ENCODE results near the gene COL13A1.

COL13A1 gene

GRCh38 chr10:69958556-69958902, 156.8 kb downstream of the COL13A1 start:
- no peak overlapping the region for H3K4me3 ChIP-seq (ENCODE audit: low read depth, low read length)
- H3K4me1 ChIP-seq (ENCODE audit: control insufficient read depth, insufficient read depth, low read length, unreplicated experiment), result no peaks in the 10 kb centered on the region
- no peak overlapping the region for H2AFZ ChIP-seq (ENCODE audit: low read length, unreplicated experiment)
- no peaks in the 10 kb centered on the region for H3K36me3 ChIP-seq (ENCODE audit: insufficient read depth, low read length)
- H3K27me3 ChIP-seq (ENCODE audit: insufficient read depth, low read length), result no peaks in the 10 kb centered on the region
- H3K27ac ChIP-seq (ENCODE audit: low read depth, low read length), result no peak overlapping the region
- no peaks in the 10 kb centered on the region for H3K79me2 ChIP-seq (ENCODE audit: control insufficient read depth, insufficient read depth, low read length, unreplicated experiment)

GRCh38 chr10:69959911-69960310, 158.2 kb downstream of the COL13A1 start:
- Histone ChIP-seq H2AFZ (ENCODE audit: low read length, unreplicated experiment) (no peak overlapping the region), H3K36me3 (ENCODE audit: insufficient read depth, low read length) (no peaks in the 10 kb centered on the region), H3K79me2 (ENCODE audit: control insufficient read depth, insufficient read depth, low read length, unreplicated experiment) (no peaks in the 10 kb centered on the region), H3K4me3 (ENCODE audit: low read depth, low read length) (no peak overlapping the region), H3K27ac (ENCODE audit: low read depth, low read length) (no peak overlapping the region), H3K4me1 (ENCODE audit: control insufficient read depth, insufficient read depth, low read length, unreplicated experiment) (no peaks in the 10 kb centered on the region), H3K27me3 (ENCODE audit: insufficient read depth, low read length) (no peaks in the 10 kb centered on the region)

GRCh38 chr10:69960606-69960987, 158.9 kb downstream of the COL13A1 start:
- H3K4me1 ChIP-seq (ENCODE audit: control insufficient read depth, insufficient read depth, low read length, unreplicated experiment), result no peaks in the 10 kb centered on the region
- H3K79me2 ChIP-seq (ENCODE audit: control insufficient read depth, insufficient read depth, low read length, unreplicated experiment), result no peaks in the 10 kb centered on the region
- H3K27me3 ChIP-seq (ENCODE audit: insufficient read depth, low read length), result no peaks in the 10 kb centered on the region
- H3K4me3 ChIP-seq (ENCODE audit: low read depth, low read length), result no peak overlapping the region
- no peaks in the 10 kb centered on the region for H3K36me3 ChIP-seq (ENCODE audit: insufficient read depth, low read length)
- no peak overlapping the region for H2AFZ ChIP-seq (ENCODE audit: low read length, unreplicated experiment)
- H3K27ac ChIP-seq (ENCODE audit: low read depth, low read length), result no peak overlapping the region

- no peaks in the 10 kb centered on the region for H3K79me2 ChIP-seq (ENCODE audit: control insufficient read depth, insufficient read depth, low read length, unreplicated experiment)
- no peaks in the 10 kb centered on the region for H3K27me3 ChIP-seq (ENCODE audit: insufficient read depth, low read length)
- H2AFZ ChIP-seq (ENCODE audit: low read length, unreplicated experiment), result no peak overlapping the region
- peaks cover 6% of the 10 kb centered on the region for H3K4me1 ChIP-seq (ENCODE audit: control insufficient read depth, insufficient read depth, low read length, unreplicated experiment)
- no peak overlapping the region for H3K4me3 ChIP-seq (ENCODE audit: low read depth, low read length)
- H3K36me3 ChIP-seq (ENCODE audit: insufficient read depth, low read length), result no peaks in the 10 kb centered on the region
- H3K27ac ChIP-seq (ENCODE audit: low read depth, low read length), result no peak overlapping the region
Measured at GRCh38 chr10:69960988-69961880, 159.5 kb downstream of the COL13A1 start.

GRCh38 chr10:69961881-69962745, 160.4 kb downstream of the COL13A1 start:
- Histone ChIP-seq H3K4me3 (ENCODE audit: low read depth, low read length) (no peak overlapping the region), H3K27me3 (ENCODE audit: insufficient read depth, low read length) (no peaks in the 10 kb centered on the region), H3K27ac (ENCODE audit: low read depth, low read length) (no peak overlapping the region), H2AFZ (ENCODE audit: low read length, unreplicated experiment) (no peak overlapping the region), H3K79me2 (ENCODE audit: control insufficient read depth, insufficient read depth, low read length, unreplicated experiment) (no peaks in the 10 kb centered on the region), H3K4me1 (ENCODE audit: control insufficient read depth, insufficient read depth, low read length, unreplicated experiment) (peaks cover 8% of the 10 kb centered on the region), H3K36me3 (ENCODE audit: insufficient read depth, low read length) (no peaks in the 10 kb centered on the region)

GRCh38 chr10:69962746-69963135, 161.0 kb downstream of the COL13A1 start:
- H3K27ac ChIP-seq (ENCODE audit: low read depth, low read length), result no peak overlapping the region
- no peaks in the 10 kb centered on the region for H3K27me3 ChIP-seq (ENCODE audit: insufficient read depth, low read length)
- H3K4me1 ChIP-seq (ENCODE audit: control insufficient read depth, insufficient read depth, low read length, unreplicated experiment), result peaks cover 8% of the 10 kb centered on the region
- no peak overlapping the region for H2AFZ ChIP-seq (ENCODE audit: low read length, unreplicated experiment)
- no peak overlapping the region for H3K4me3 ChIP-seq (ENCODE audit: low read depth, low read length)
- H3K79me2 ChIP-seq (ENCODE audit: control insufficient read depth, insufficient read depth, low read length, unreplicated experiment), result no peaks in the 10 kb centered on the region
- no peaks in the 10 kb centered on the region for H3K36me3 ChIP-seq (ENCODE audit: insufficient read depth, low read length)

- Histone ChIP-seq H3K4me3 (ENCODE audit: low read depth, low read length) (no peak overlapping the region), H3K27me3 (ENCODE audit: insufficient read depth, low read length) (no peaks in the 10 kb centered on the region), H3K79me2 (ENCODE audit: control insufficient read depth, insufficient read depth, low read length, unreplicated experiment) (no peaks in the 10 kb centered on the region), H2AFZ (ENCODE audit: low read length, unreplicated experiment) (no peak overlapping the region), H3K4me1 (ENCODE audit: control insufficient read depth, insufficient read depth, low read length, unreplicated experiment) (peaks cover 8% of the 10 kb centered on the region), H3K27ac (ENCODE audit: low read depth, low read length) (no peak overlapping the region), H3K36me3 (ENCODE audit: insufficient read depth, low read length) (no peaks in the 10 kb centered on the region)
Measured at GRCh38 chr10:69963178-69963834, 161.6 kb downstream of the COL13A1 start.

- Histone ChIP-seq H3K27ac (ENCODE audit: low read depth, low read length) (no peak overlapping the region), H2AFZ (ENCODE audit: low read length, unreplicated experiment) (no peak overlapping the region), H3K27me3 (ENCODE audit: insufficient read depth, low read length) (no peaks in the 10 kb centered on the region), H3K79me2 (ENCODE audit: control insufficient read depth, insufficient read depth, low read length, unreplicated experiment) (no peaks in the 10 kb centered on the region), H3K4me3 (ENCODE audit: low read depth, low read length) (no peak overlapping the region), H3K4me1 (ENCODE audit: control insufficient read depth, insufficient read depth, low read length, unreplicated experiment) (peaks cover 8% of the 10 kb centered on the region), H3K36me3 (ENCODE audit: insufficient read depth, low read length) (no peaks in the 10 kb centered on the region)
Measured at GRCh38 chr10:69963835-69964710, 162.4 kb downstream of the COL13A1 start.

GRCh38 chr10:69965086-69965485, 163.4 kb downstream of the COL13A1 start:
- Histone ChIP-seq H3K79me2 (ENCODE audit: control insufficient read depth, insufficient read depth, low read length, unreplicated experiment) (no peaks in the 10 kb centered on the region), H3K27me3 (ENCODE audit: insufficient read depth, low read length) (peaks cover 2% of the 10 kb centered on the region; the same call in 1 of the 2 replicates), H3K4me3 (ENCODE audit: low read depth, low read length) (no peak overlapping the region), H2AFZ (ENCODE audit: low read length, unreplicated experiment) (no peak overlapping the region), H3K4me1 (ENCODE audit: control insufficient read depth, insufficient read depth, low read length, unreplicated experiment) (peaks cover 8% of the 10 kb centered on the region), H3K36me3 (ENCODE audit: insufficient read depth, low read length) (no peaks in the 10 kb centered on the region), H3K27ac (ENCODE audit: low read depth, low read length) (no peak overlapping the region)
